H1 (cell line): Measurements from ENCODE around the gene WDR75. TPM values are rescaled to one million over a fixed set of nuclear protein-coding genes. Genes with fewer than 3 reads are reported as not detected.

Experiments used
- CTCF ChIA-PET: fragments of 300-600 bp; sonication (Branson Sonifier 250); formaldehyde crosslinking; loops from one replicate; lab custom pipeline; 2021; ENCODE audit not compliant: partially characterized antibody; lab: Charles Lee
- POLR2A ChIA-PET: fragments of 300-600 bp; sonication (Branson Sonifier 250); formaldehyde crosslinking; loops from one replicate; lab custom pipeline; 2021; ENCODE audit warnings: inconsistent platforms; ENCODE audit not compliant: partially characterized antibody; lab: Charles Lee
- DNase-seq, 2 experiments: peaks; one replicate each; pipeline versions ENCODE4 v3.0.0 to v3.0.0-alpha.2; 2010 to 2022; ENCODE audit warnings: low spot score in 2 of 2, low read depth in 1 of 2, mixed read lengths in 1 of 2
- FAIRE-seq: peaks from 2 replicates; lab custom pipeline; 2011; peaks lifted over from hg19 to GRCh38; lab: Jason Lieb, UNC
- H2AFZ ChIP-seq: 2 replicates; pipeline ENCODE4 v1.8.1; 2012; ENCODE audit warnings: low read length, inconsistent platforms
- H2AK5ac ChIP-seq: 2 replicates; pipeline ENCODE4 v1.6.1; 2013; ENCODE audit warnings: low read depth, low read length
- H2BK120ac ChIP-seq: replicated peaks from 2 replicates; pipeline ENCODE3; 2013; ENCODE audit warnings: low read depth, low read length, inconsistent platforms
- H2BK12ac ChIP-seq: 2 replicates; pipeline ENCODE4 v1.6.1; 2013; ENCODE audit warnings: low read depth, low read length
- H2BK15ac ChIP-seq: 2 replicates; pipeline ENCODE4 v1.6.1; 2013; ENCODE audit warnings: low read length
- H2BK20ac ChIP-seq: 2 replicates; pipeline ENCODE4 v1.6.1; 2013; ENCODE audit warnings: low read length
- H2BK5ac ChIP-seq: 2 replicates; pipeline ENCODE4 v1.6.1; 2013; ENCODE audit warnings: low read depth, low read length
- H3K14ac ChIP-seq: 2 replicates; pipeline ENCODE4 v1.6.1; 2013; ENCODE audit warnings: inconsistent platforms; ENCODE audit not compliant: insufficient read length
- H3K18ac ChIP-seq: 2 replicates; pipeline ENCODE4 v1.6.1; 2013; ENCODE audit warnings: low read length; ENCODE audit errors: extremely low read depth
- H3K23ac ChIP-seq: 2 replicates; pipeline ENCODE4 v1.6.1; 2013; ENCODE audit warnings: inconsistent platforms; ENCODE audit not compliant: insufficient read length
- H3K23me2 ChIP-seq: 2 replicates; pipeline ENCODE4 v1.6.1; 2013; ENCODE audit warnings: low read depth, low read length
- H3K27ac ChIP-seq: 2 replicates; pipeline ENCODE4 v1.6.1; 2011; ENCODE audit warnings: low read depth, low read length, inconsistent platforms
- H3K27me3 ChIP-seq, 4 experiments: replicated peaks in 1 of 4; 1 replicate in 1 of 4; 2 replicates in 3 of 4; pipeline versions ENCODE4 v1.6.1 to v1.8.1; 2011 to 2013; ENCODE audit warnings: low read length in 3 of 4, mild to moderate bottlenecking in 3 of 4, inconsistent platforms in 2 of 4, mixed read lengths in 2 of 4, moderate library complexity in 1 of 4; ENCODE audit not compliant: control insufficient read depth in 3 of 4, insufficient read depth in 3 of 4; ENCODE audit errors: extremely low read depth in 1 of 4
- H3K36me3 ChIP-seq, 4 experiments: 2 replicates each; pipeline versions ENCODE4 v1.6.1 to v1.8.1; 2011 to 2013; ENCODE audit warnings: mild to moderate bottlenecking in 4 of 4, low read length in 3 of 4, moderate library complexity in 2 of 4, control low read depth in 1 of 4, inconsistent platforms in 1 of 4; ENCODE audit not compliant: insufficient read depth in 4 of 4, control insufficient read depth in 2 of 4
- H3K4ac ChIP-seq: replicated peaks from 2 replicates; pipeline ENCODE3; 2013; ENCODE audit warnings: low read length, low read depth, mixed read lengths, inconsistent platforms; ENCODE audit not compliant: insufficient read length
- H3K4me1 ChIP-seq, 4 experiments: replicated peaks in 1 of 4; 1 replicate in 1 of 4; 2 replicates in 3 of 4; pipeline versions ENCODE4 v1.6.1 to v1.8.1; 2011 to 2013; ENCODE audit warnings: low read length in 3 of 4, inconsistent platforms in 2 of 4, mixed read lengths in 1 of 4; ENCODE audit not compliant: insufficient read depth in 4 of 4, control insufficient read depth in 3 of 4
- H3K4me2 ChIP-seq, 2 experiments: 2 replicates each; pipeline versions ENCODE4 v1.6.1 to v1.8.1; 2011 to 2013; ENCODE audit warnings: low read depth in 2 of 2, low read length in 2 of 2, control low read depth in 1 of 2, inconsistent platforms in 1 of 2, mild to moderate bottlenecking in 1 of 2; ENCODE audit not compliant: insufficient read depth in 1 of 2
- H3K4me3 ChIP-seq, 4 experiments: fragments of 200-600, 300-600 bp in 1 of 4; sonication (generic), shearing (Covaris generic), sonication (Bioruptor Twin) in 1 of 4; 2 replicates each; pipeline versions ENCODE4 v1.5.1 to v1.8.1; 2011 to 2016; ENCODE audit warnings: low read length in 4 of 4, low read depth in 3 of 4, control low read depth in 2 of 4, inconsistent platforms in 2 of 4, mild to moderate bottlenecking in 2 of 4, mixed read lengths in 1 of 4, moderate library complexity in 1 of 4; ENCODE audit not compliant: insufficient read depth in 2 of 4; ENCODE audit errors: extremely low read depth in 1 of 4
- H3K56ac ChIP-seq: replicated peaks from 2 replicates; pipeline ENCODE3; 2013; ENCODE audit warnings: low read depth, mild to moderate bottlenecking, mixed read lengths, low read length, inconsistent platforms; ENCODE audit not compliant: insufficient read length
- H3K79me1 ChIP-seq: 2 replicates; pipeline ENCODE4 v1.6.1; 2013; ENCODE audit warnings: low read depth, low read length, control low read depth
- H3K79me2 ChIP-seq, 2 experiments: 2 replicates each; pipeline versions ENCODE4 v1.6.1 to v1.8.1; 2012 to 2013; ENCODE audit warnings: low read length in 2 of 2, mild to moderate bottlenecking in 2 of 2, inconsistent platforms in 1 of 2; ENCODE audit not compliant: insufficient read depth in 2 of 2, control insufficient read depth in 1 of 2
- H3K9ac ChIP-seq, 4 experiments: replicated peaks in 1 of 4; 1 replicate in 1 of 4; 2 replicates in 3 of 4; pipeline versions ENCODE4 v1.6.1 to v1.8.1; 2011 to 2013; ENCODE audit warnings: low read depth in 3 of 4, low read length in 3 of 4, control low read depth in 2 of 4, mild to moderate bottlenecking in 2 of 4, moderate library complexity in 2 of 4, inconsistent platforms in 1 of 4; ENCODE audit errors: extremely low read depth in 1 of 4
- H3K9me3 ChIP-seq, 2 experiments: 2 replicates each; pipeline versions ENCODE4 v1.6.1 to v1.8.1; 2012 to 2013; ENCODE audit warnings: mild to moderate bottlenecking in 2 of 2, moderate library complexity in 2 of 2, control low read depth in 1 of 2, inconsistent platforms in 1 of 2, low read depth in 1 of 2, low read length in 1 of 2, mixed read lengths in 1 of 2; ENCODE audit not compliant: insufficient read depth in 2 of 2
- H4K20me1 ChIP-seq, 2 experiments: replicated peaks in 1 of 2; 2 replicates each; pipeline versions ENCODE3 to v1.8.1; 2011 to 2013; ENCODE audit warnings: inconsistent platforms in 2 of 2, low read length in 2 of 2, mild to moderate bottlenecking in 1 of 2; ENCODE audit not compliant: insufficient read depth in 2 of 2, control insufficient read depth in 1 of 2
- H4K5ac ChIP-seq: 2 replicates; pipeline ENCODE4 v1.6.1; 2013; ENCODE audit warnings: low read length, low read depth, mixed read lengths, inconsistent platforms; ENCODE audit not compliant: insufficient read length
- H4K8ac ChIP-seq: 2 replicates; pipeline ENCODE4 v1.8.0; 2013; ENCODE audit warnings: mild to moderate bottlenecking, moderate library complexity, low read length, inconsistent platforms; ENCODE audit not compliant: insufficient read depth; ENCODE audit errors: extremely low read depth
- H4K91ac ChIP-seq: replicated peaks from 2 replicates; pipeline ENCODE3; 2013; ENCODE audit warnings: low read length, mixed read lengths, inconsistent platforms; ENCODE audit not compliant: insufficient read length
- ASH2L ChIP-seq: fragments of 200-600, 300-600 bp; sonication (generic); IDR thresholded peaks from one replicate; pipeline ENCODE4 v1.7.1; 2017; ENCODE audit warnings: low read length
- BACH1 ChIP-seq: IDR thresholded peaks from 2 replicates; pipeline ENCODE4 v1.6.1; 2012; ENCODE audit warnings: low read length, improper control_type of control experiment
- CHD2 ChIP-seq: IDR thresholded peaks from 2 replicates; pipeline ENCODE4 v1.6.1; 2012; ENCODE audit warnings: low read length, improper control_type of control experiment
- CTBP2 ChIP-seq: IDR thresholded peaks from 2 replicates; pipeline ENCODE4 v1.7.0; 2011; ENCODE audit warnings: borderline replicate concordance, mild to moderate bottlenecking, moderate library complexity, mixed read lengths, low read length; ENCODE audit not compliant: insufficient read depth, insufficient read length
- JUN ChIP-seq: IDR thresholded peaks from 2 replicates; pipeline ENCODE4 v1.6.1; 2011; ENCODE audit warnings: low read depth, mild to moderate bottlenecking, improper control_type of control experiment, low read length
- KDM1A ChIP-seq: fragments of 200-600, 300-600 bp; sonication (generic); IDR thresholded peaks from 2 replicates; pipeline ENCODE4 v1.7.1; 2016; ENCODE audit warnings: mild to moderate bottlenecking, low read length, borderline replicate concordance
- KDM4A ChIP-seq: IDR thresholded peaks from one replicate; pipeline ENCODE4 v1.7.1; 2012; ENCODE audit warnings: low read depth, mild to moderate bottlenecking, moderate library complexity, low read length, inconsistent platforms; ENCODE audit not compliant: severe bottlenecking
- RFX5 ChIP-seq: IDR thresholded peaks from 2 replicates; pipeline ENCODE4 v1.6.1; 2011; ENCODE audit warnings: low read depth, low read length, improper control_type of control experiment, borderline replicate concordance
- RXRA ChIP-seq: IDR thresholded peaks from 2 replicates; pipeline ENCODE4 v1.6.1; 2011; ENCODE audit warnings: low read depth, mild to moderate bottlenecking, low read length, moderate library complexity; ENCODE audit not compliant: insufficient read depth
- TAF1 ChIP-seq: IDR thresholded peaks from 2 replicates; pipeline ENCODE4 v1.6.1; 2011; ENCODE audit warnings: mild to moderate bottlenecking, low read depth, low read length
- ZNF274 ChIP-seq: IDR thresholded peaks from 2 replicates; pipeline ENCODE4 v1.7.0; 2012; ENCODE audit warnings: low read length, borderline replicate concordance; ENCODE audit errors: extremely low read depth
- WGBS, 2 experiments: shearing (Covaris generic) in 1 of 2; methylation state at CpG; one replicate each; pipeline versions ENCODE4 v1.1.6 to v1.1.7; 2013 to 2015; ENCODE audit warnings: low lambda C conversion rate in 2 of 2, mixed read lengths in 2 of 2, inconsistent platforms in 1 of 2, low coverage in 1 of 2, missing lambda C conversion rate in 1 of 2; ENCODE audit not compliant: insufficient replicate concordance in 2 of 2, insufficient coverage in 1 of 2, insufficient read length in 1 of 2; ENCODE audit errors: extremely low coverage in 1 of 2, missing lambda C conversion rate in 1 of 2; 5-methylcytosine and 5-hydroxymethylcytosine counted together
- polyA plus RNA-seq, 7 experiments: library from polyadenylated mRNA; depleted of rRNA in 3 of 7; stranded (reverse) in 5 of 7; unstranded in 2 of 7; fragments of >200 nt in 5 of 7; fragments of 200-250 nt in 2 of 7; gene quantifications; 1 replicate in 5 of 7; 2 replicates in 1 of 7; 4 replicates in 1 of 7; pipeline versions ENCODE4 v1.2.1 to v1.2.3, GENCODE V29; 2011 to 2013; ENCODE audit warnings: missing spikeins in 2 of 7, mixed read lengths in 2 of 7
- total RNA-seq: library from RNA; stranded (reverse); fragmentation: NEBNext Ultra II Directional; extraction: Animal tissue kit (Norgen Biotek cat#: 25700); gene quantifications from 2 replicates; pipeline ENCODE4 v1.2.1, GENCODE V29; 2021
- TF ChIP-seq, protein P1 (sequence below), 3 experiments: IDR thresholded peaks; 1 replicate in 2 of 3; 2 replicates in 1 of 3; pipeline versions ENCODE4 v1.5.1 to v1.6.1; 2011; ENCODE audit warnings: low read length in 3 of 3, mild to moderate bottlenecking in 3 of 3, inconsistent platforms in 2 of 3, low read depth in 1 of 3, moderate library complexity in 1 of 3; ENCODE audit not compliant: insufficient read depth in 1 of 3; ENCODE audit errors: control extremely low read depth in 1 of 3

Gene WDR75
- total and polyA plus RNA-seq, 2 of the 8 experiments (the other 6 are each of a cell fraction or from before 2014, with no cell fraction given), result 26.9 to 77.1 TPM

DNA sequence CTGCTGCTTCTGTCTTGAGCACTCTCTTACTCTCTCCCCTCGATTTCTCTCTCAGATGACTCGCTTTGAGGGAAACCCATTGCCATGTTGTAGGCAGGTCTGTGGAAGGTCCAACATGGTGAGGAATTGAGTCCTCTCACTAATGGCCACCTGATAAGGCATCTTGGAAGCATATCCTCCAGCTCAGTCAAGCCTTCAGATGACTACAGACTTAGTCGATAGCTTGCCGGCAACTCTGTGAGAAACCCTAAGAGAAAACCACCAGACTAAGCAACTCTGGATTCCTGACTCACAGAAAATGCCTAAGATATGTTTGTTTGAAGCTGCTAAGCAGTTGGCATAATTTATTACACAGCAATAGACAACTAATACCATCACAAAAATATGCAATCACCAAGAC, 51.2 kb downstream of the WDR75 start:
- H3K4me1 ChIP-seq, result no peaks in the 10 kb centered on the region
- H3K36me3 ChIP-seq, result no peaks in the 10 kb centered on the region
- H2BK20ac ChIP-seq, result no peak overlapping the region
- H4K20me1 ChIP-seq, result no peaks in the 10 kb centered on the region
- 94% methylated on average over 4 of the region's 4 CpGs; no CpG with 5 or more reads in 1 of the 2 experiments for WGBS, 2 experiments
- H4K91ac ChIP-seq, result no peak overlapping the region
- H3K27ac ChIP-seq, result no peak overlapping the region
- H3K9ac ChIP-seq, result no peak overlapping the region
- no peaks in the 10 kb centered on the region for H3K79me2 ChIP-seq
- no peak overlapping the region for H3K18ac ChIP-seq
- H3K9me3 ChIP-seq, result no peaks in the 10 kb centered on the region
- no peak overlapping the region for H2BK120ac ChIP-seq
- H3K4me2 ChIP-seq, result no peak overlapping the region
- 0 out of 2 replicates have a peak overlapping the region, but pooled peaks have one; percentile 58 for H2AFZ ChIP-seq
- H4K5ac ChIP-seq, result no peak overlapping the region
- no peaks in the 10 kb centered on the region for H3K79me1 ChIP-seq
- ChIA-PET POLR2A (no interaction called here), CTCF (interaction anchor here (0.8 kb wide), 1 partner anchor 11 kb away, joined by 3 read pairs; no protein-coding TSS in a partner anchor)
- no peak overlapping the region for H3K56ac ChIP-seq
- H3K23me2 ChIP-seq, result no peaks in the 10 kb centered on the region; the same call in 1 of the 2 replicates
- H2BK12ac ChIP-seq, result no peak overlapping the region
- no peak for DNase-seq
- no peak overlapping the region for H2AK5ac ChIP-seq
- no peak overlapping the region for H2BK15ac ChIP-seq
- H3K27me3 ChIP-seq, result no peaks in the 10 kb centered on the region; a peak in 1 of 7 replicates
- no peak overlapping the region for H3K14ac ChIP-seq
- no peak overlapping the region for H3K4ac ChIP-seq
- no peak overlapping the region for H4K8ac ChIP-seq
- FAIRE-seq, result no peak
- no peak overlapping the region for H2BK5ac ChIP-seq
- no peak overlapping the region for H3K23ac ChIP-seq
- H3K4me3 ChIP-seq, result no peak overlapping the region
- TF ChIP-seq ZNF274, result no peak
- TF ChIP-seq KDM4A, result no peak
- TF ChIP-seq KDM1A, result no peak
- TF ChIP-seq TAF1, result no peak
- no peak for TF ChIP-seq CHD2
- no peak for TF ChIP-seq RXRA
- TF ChIP-seq, protein P1, sequence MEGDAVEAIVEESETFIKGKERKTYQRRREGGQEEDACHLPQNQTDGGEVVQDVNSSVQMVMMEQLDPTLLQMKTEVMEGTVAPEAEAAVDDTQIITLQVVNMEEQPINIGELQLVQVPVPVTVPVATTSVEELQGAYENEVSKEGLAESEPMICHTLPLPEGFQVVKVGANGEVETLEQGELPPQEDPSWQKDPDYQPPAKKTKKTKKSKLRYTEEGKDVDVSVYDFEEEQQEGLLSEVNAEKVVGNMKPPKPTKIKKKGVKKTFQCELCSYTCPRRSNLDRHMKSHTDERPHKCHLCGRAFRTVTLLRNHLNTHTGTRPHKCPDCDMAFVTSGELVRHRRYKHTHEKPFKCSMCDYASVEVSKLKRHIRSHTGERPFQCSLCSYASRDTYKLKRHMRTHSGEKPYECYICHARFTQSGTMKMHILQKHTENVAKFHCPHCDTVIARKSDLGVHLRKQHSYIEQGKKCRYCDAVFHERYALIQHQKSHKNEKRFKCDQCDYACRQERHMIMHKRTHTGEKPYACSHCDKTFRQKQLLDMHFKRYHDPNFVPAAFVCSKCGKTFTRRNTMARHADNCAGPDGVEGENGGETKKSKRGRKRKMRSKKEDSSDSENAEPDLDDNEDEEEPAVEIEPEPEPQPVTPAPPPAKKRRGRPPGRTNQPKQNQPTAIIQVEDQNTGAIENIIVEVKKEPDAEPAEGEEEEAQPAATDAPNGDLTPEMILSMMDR (IDR thresholded peaks at IDR 0.05; ENCODE audit: control extremely low read depth in 1 of 3, insufficient read depth in 1 of 3, low read depth in 1 of 3, low read length in 3 of 3), result no peak
- TF ChIP-seq ASH2L, result no peak
- TF ChIP-seq BACH1, result no peak
- no peak for TF ChIP-seq JUN
- no peak for TF ChIP-seq RFX5
- no peak for TF ChIP-seq CTBP2
